ENCODE results near the gene LPCAT3. TPM values are rescaled to one million over a fixed set of nuclear protein-coding genes. Genes with fewer than 3 reads are reported as not detected.

LPCAT3 gene
- polyA plus RNA-seq, 1 experiment = 37.6 TPM

DNA sequence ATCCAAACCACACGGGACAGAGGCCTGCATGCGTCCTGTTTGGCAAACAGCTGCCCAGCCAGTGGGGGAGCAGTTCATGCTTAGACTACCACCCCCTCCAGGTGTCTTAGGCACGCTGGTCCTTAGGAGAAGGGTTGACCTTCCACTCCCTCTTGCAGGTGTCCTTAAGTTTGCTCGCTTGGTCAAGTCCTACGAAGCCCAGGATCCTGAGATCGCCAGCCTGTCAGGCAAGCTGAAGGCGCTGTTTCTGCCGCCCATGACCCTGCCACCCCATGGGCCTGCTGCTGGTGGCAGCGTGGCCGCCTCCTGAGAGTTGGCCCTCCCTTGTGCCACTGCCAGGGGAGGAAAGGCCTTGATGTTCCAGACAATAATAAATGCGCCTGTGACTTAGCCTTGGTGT is 72.7 kb downstream of the LPCAT3 start:
- DNase-seq (ENCODE audit: low read depth, low spot score) = no peak
- POLR2A ChIA-PET = interaction anchor here (0.8 to 4.2 kb wide), 5 partner anchors 16 to 168 kb away, joined by 3 to 22 read pairs (median 3); no protein-coding TSS in a partner anchor
- TF ChIP-seq CTCF (IDR thresholded peaks at IDR 0.05; ENCODE audit: low read depth, low read length) = no peak
- Histone ChIP-seq H3K27me3 (ENCODE audit: control insufficient read depth, insufficient read depth, low read length) (no peaks in the 10 kb centered on the region), H3K9me3 (ENCODE audit: control insufficient read depth, insufficient read depth, low read length) (no peaks in the 10 kb centered on the region; the same call in 1 of the 2 replicates), H3K4me3 (ENCODE audit: low read depth, low read length) (0 out of 2 replicates have a peak overlapping the region, but pooled peaks have one; percentile 79), H3K27ac (ENCODE audit: low read depth, low read length) (no peak overlapping the region)
- CTCF ChIA-PET = interaction anchor here (0.9 to 4.1 kb wide), 11 partner anchors 16 to 692 kb away, joined by 3 to 19 read pairs (median 8); partner anchors contain the start of gene C1RL

DNA sequence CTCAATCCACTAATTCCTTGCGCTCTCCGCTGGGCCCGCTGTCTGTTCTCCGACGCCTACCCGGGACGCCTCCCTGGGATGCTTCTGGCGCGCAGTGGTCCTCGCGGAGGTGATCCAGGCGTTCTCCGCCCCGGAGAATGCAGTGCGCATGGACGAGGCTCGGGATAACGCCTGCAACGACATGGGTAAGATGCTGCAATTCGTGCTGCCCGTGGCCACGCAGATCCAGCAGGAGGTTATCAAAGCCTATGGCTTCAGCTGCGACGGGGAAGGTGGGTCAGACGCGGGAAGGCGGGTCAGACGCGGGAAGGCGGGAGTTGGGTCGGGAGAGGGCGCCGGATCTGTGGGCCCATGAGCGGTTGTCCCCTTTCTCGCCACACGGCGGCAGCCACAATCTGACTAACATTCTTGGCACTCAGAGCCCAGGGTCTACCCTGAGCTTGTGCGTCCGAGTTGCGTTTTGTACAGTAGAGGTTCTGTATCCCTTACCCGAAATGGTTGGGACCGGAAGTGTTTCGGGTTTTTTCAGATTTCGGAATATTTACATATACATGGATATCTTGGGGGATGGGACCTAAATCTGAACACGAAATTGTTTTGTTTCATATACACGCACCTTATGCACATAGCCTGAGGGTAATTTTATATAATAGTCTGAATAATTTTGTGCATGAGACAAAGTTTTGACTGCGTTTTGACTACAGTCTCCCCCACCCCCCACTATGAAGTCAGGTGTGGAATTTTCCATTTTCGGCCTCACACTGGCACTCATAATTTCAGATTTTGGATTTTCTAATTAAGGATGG is 73.7 kb downstream of the LPCAT3 start:
- ChIA-PET CTCF (interaction anchor here (0.5 to 4.1 kb wide), 18 partner anchors 15 to 693 kb away, joined by 3 to 19 read pairs (median 5); partner anchors contain the start of genes C1R and C1RL), POLR2A (interaction anchor here (0.5 to 4.2 kb wide), 18 partner anchors 14 to 255 kb away, joined by 3 to 36 read pairs (median 4); partner anchors contain the start of genes ATN1, C1RL, SPSB2 and TPI1)
- H3K4me3 ChIP-seq (ENCODE audit: low read depth, low read length) = peak overlapping the region; percentile 79
- peak; percentile 88 for DNase-seq (ENCODE audit: low read depth, low spot score)
- no peaks in the 10 kb centered on the region for H3K27me3 ChIP-seq (ENCODE audit: control insufficient read depth, insufficient read depth, low read length)
- TF ChIP-seq CTCF (IDR thresholded peaks at IDR 0.05; ENCODE audit: low read depth, low read length) = peak; percentile 83
- no peaks in the 10 kb centered on the region; the same call in 1 of the 2 replicates for H3K9me3 ChIP-seq (ENCODE audit: control insufficient read depth, insufficient read depth, low read length)
- H3K27ac ChIP-seq (ENCODE audit: low read depth, low read length) = peak overlapping the region; percentile 94

- peak within 1 kb of the TSS; percentile 79 for H3K4me3 ChIP-seq (ENCODE audit: low read depth, low read length)
- H3K27me3 ChIP-seq (ENCODE audit: control insufficient read depth, insufficient read depth, low read length) = no peaks in the 10 kb centered on the region
- CTCF ChIA-PET = interaction anchor here (0.9 to 4.1 kb wide), 12 partner anchors 18 to 169 kb away, joined by 3 to 19 read pairs (median 6); partner anchors contain the start of gene C1RL
- H3K27ac ChIP-seq (ENCODE audit: low read depth, low read length) = peak within 1 kb of the TSS; percentile 94
- H3K9me3 ChIP-seq (ENCODE audit: control insufficient read depth, insufficient read depth, low read length) = no peaks in the 10 kb centered on the region; the same call in 1 of the 2 replicates
- POLR2A ChIA-PET = interaction anchor here (0.7 to 4.2 kb wide), 15 partner anchors 14 to 169 kb away, joined by 3 to 36 read pairs (median 6); partner anchors contain the start of genes ATN1, C1RL, CDCA3 and SPSB2
- TF ChIP-seq CTCF (IDR thresholded peaks at IDR 0.05; ENCODE audit: low read depth, low read length) = no peak
- DNase-seq (ENCODE audit: low read depth, low spot score) = peak; percentile 77
Measured at GRCh38 chr12:6943722-6944380, 74.4 kb downstream of the LPCAT3 start, which contains the start of the genes C12orf57 and RNU7-1. Gene C12orf57, plus strand, starts transcription at chr12:6944022. Its CDS starts 100 bp downstream, at chr12:6944122. Gene RNU7-1, plus strand, starts transcription at chr12:6943816.

- no peak for TF ChIP-seq CTCF (IDR thresholded peaks at IDR 0.05; ENCODE audit: low read depth, low read length)
- Histone ChIP-seq H3K9me3 (ENCODE audit: control insufficient read depth, insufficient read depth, low read length) (no peaks in the 10 kb centered on the region; the same call in 1 of the 2 replicates), H3K4me3 (ENCODE audit: low read depth, low read length) (peak overlapping the region; percentile 79), H3K27me3 (ENCODE audit: control insufficient read depth, insufficient read depth, low read length) (no peaks in the 10 kb centered on the region), H3K27ac (ENCODE audit: low read depth, low read length) (peak overlapping the region; percentile 94)
- DNase-seq (ENCODE audit: low read depth, low spot score) = peak; percentile 83
- ChIA-PET POLR2A (interaction anchor here (0.7 to 4.2 kb wide), 13 partner anchors 14 to 165 kb away, joined by 3 to 36 read pairs (median 9); partner anchors contain the start of genes ATN1, C1RL, CDCA3 and SPSB2), CTCF (interaction anchor here (0.9 to 2.4 kb wide), 5 partner anchors 19 to 169 kb away, joined by 3 to 19 read pairs (median 4); no protein-coding TSS in a partner anchor)
Measured at GRCh38 chr12:6943389-6943721, 74.9 kb downstream of the LPCAT3 start.

All from AG04450 (cell line).